Pancreas (tissue), 10 donors: ENCODE results near the gene UBE3D. TPM values are rescaled to one million over a fixed set of nuclear protein-coding genes. Genes with fewer than 3 reads are reported as not detected.

Source experiments
- ATAC-seq, 4 donors: fragments of 200-7000 bp; cut with Tn5 transposase; one replicate each; pipeline versions ENCODE4 v1.8.0 to v1.9.1; 2020; ENCODE audit warnings: mild to moderate bottlenecking in 4 of 4, moderate library complexity in 4 of 4
- DNase-seq, 6 donors: peaks; one replicate each; pipeline ENCODE4 v3.0.0-alpha.2; 2020
- FAIRE-seq: peaks from 2 replicates; lab custom pipeline; 2012; peaks lifted over from hg19 to GRCh38; lab: Jason Lieb, UNC
- H3K27ac ChIP-seq, 4 donors: fragments of 200-600 bp; sonication (generic); 1 replicate in 3 of 4; 2 replicates in 1 of 4; pipeline versions ENCODE4 v1.5.0 to v1.8.0; 2020
- H3K27me3 ChIP-seq, 4 donors: fragments of 200-600 bp; one replicate each; pipeline ENCODE4 v1.8.0; 2021
- H3K36me3 ChIP-seq, 3 donors: fragments of 200-600 bp; sonication (generic) in 1 of 3; one replicate each; pipeline versions ENCODE4 v1.5.0 to v1.8.0; 2020 to 2021
- H3K4me1 ChIP-seq, 3 donors: fragments of 200-600 bp; one replicate each; pipeline ENCODE4 v1.8.0; 2021
- H3K4me3 ChIP-seq, 4 donors: fragments of 200-600 bp; sonication (generic) in 2 of 4; one replicate each; pipeline versions ENCODE4 v1.5.0 to v1.8.0; 2020 to 2021
- H3K9me3 ChIP-seq, 4 donors: fragments of 200-600 bp; one replicate each; pipeline ENCODE4 v1.8.0; 2021
- CTCF ChIP-seq, 4 donors: fragments of 200-600 bp; sonication (generic) in 3 of 4; IDR thresholded peaks; one replicate each; pipeline versions ENCODE4 v1.5.0 to v1.8.0; 2021; ENCODE audit warnings: antibody characterized with exemption in 4 of 4
- WGBS, 2 donors: extraction: QIAGEN DNeasy Blood & Tissue Kit; methylation state at CpG; one replicate each; pipeline ENCODE4 v1.1.7; 2013; 5-methylcytosine and 5-hydroxymethylcytosine counted together
- intact Hi-C, 3 donors: fragments of 100-400 bp; cut with DNase I; formaldehyde crosslinking; loops; one replicate each; pipeline versions ENCODE4 v1.11.1 to v1.14.2; 2022
- polyA plus RNA-seq, 2 donors: library from polyadenylated mRNA; stranded (reverse); fragments of 200-250 nt; gene quantifications; one replicate each; pipeline ENCODE4 v1.2.3, GENCODE V29; 2013
- total RNA-seq, 6 donors: library from RNA; stranded (reverse); fragmentation: NEBNext Ultra II Directional in 4 of 6; extraction: Animal tissue kit (Norgen Biotek cat#: 25700) in 4 of 6; gene quantifications; one replicate each; pipeline versions ENCODE4 v1.2.1 to v1.2.4, GENCODE V29; 2021 to 2023
- donor health status: healthy with polysubstance abuse.
- donor health status: DM: no; HTN: no; CAD: no; lungs with moderate emphysema.
- donor health status: DM: no; HTN: no; CAD: no.
- donor health status: control.
- donor health status: control.
- donor health status: Bipolar disorder and iron deficiency.
- donor health status: DM: yes; HTN: yes; CAD: no.
- donor health status: DM: no; HTN: no; CAD: no.
- donor health status: DM: no; HTN: no; CAD: no.
- donor health status: DM: yes; HTN: yes; CAD: no.

Gene UBE3D
- total and polyA plus RNA-seq, 8 donors, result 3.2 to 6.9 (median 4.1) TPM

GRCh38 chr6:82909551-82909950 lies 156.1 kb downstream of the UBE3D start:
- H3K4me3 ChIP-seq, result no peak overlapping the region
- intact Hi-C loops, result no loop called here
- DNase-seq (no peak), ATAC-seq (no peak), FAIRE-seq (no peak)
- H3K9me3 ChIP-seq, result no peaks in the 10 kb centered on the region
- H3K4me1 ChIP-seq, result no peaks in the 10 kb centered on the region
- no peaks in the 10 kb centered on the region for H3K27me3 ChIP-seq
- no peak for TF ChIP-seq CTCF (IDR thresholded peaks at IDR 0.05)
- WGBS, 2 donors, result 84 to 91% methylated on average over 3 of the region's 3 CpGs
- H3K36me3 ChIP-seq, result no peaks in the 10 kb centered on the region
- no peak overlapping the region for H3K27ac ChIP-seq

GRCh38 chr6:82908661-82909060 lies 157.0 kb downstream of the UBE3D start:
- H3K4me3 ChIP-seq, result no peak overlapping the region
- H3K27me3 ChIP-seq, result no peaks in the 10 kb centered on the region
- TF ChIP-seq CTCF (IDR thresholded peaks at IDR 0.05), result no peak
- no peak for ATAC-seq
- no peak for FAIRE-seq
- H3K27ac ChIP-seq, result no peak overlapping the region
- no peaks in the 10 kb centered on the region for H3K4me1 ChIP-seq
- intact Hi-C loops, result no loop called here
- no peaks in the 10 kb centered on the region for H3K36me3 ChIP-seq
- H3K9me3 ChIP-seq, result no peaks in the 10 kb centered on the region
- no peak for DNase-seq
- WGBS, 2 donors, result 76 to 79% methylated on average over 2 of the region's 2 CpGs

- Histone ChIP-seq H3K36me3 (no peaks in the 10 kb centered on the region), H3K9me3 (no peaks in the 10 kb centered on the region), H3K27me3 (no peaks in the 10 kb centered on the region), H3K27ac (no peak overlapping the region), H3K4me3 (no peak overlapping the region), H3K4me1 (no peaks in the 10 kb centered on the region)
- FAIRE-seq, result no peak
- ATAC-seq, result no peak
- intact Hi-C loops, result no loop called here
- no peak for DNase-seq
- 55 to 76% methylated on average over 1 of the region's 1 CpG for WGBS, 2 donors
- no peak for TF ChIP-seq CTCF (IDR thresholded peaks at IDR 0.05)
Measured at GRCh38 chr6:82906951-82907350, 158.7 kb downstream of the UBE3D start.

- Histone ChIP-seq H3K9me3 (no peaks in the 10 kb centered on the region), H3K4me1 (no peaks in the 10 kb centered on the region), H3K4me3 (no peak overlapping the region), H3K27ac (no peak overlapping the region), H3K36me3 (no peaks in the 10 kb centered on the region), H3K27me3 (no peaks in the 10 kb centered on the region)
- no peak for TF ChIP-seq CTCF (IDR thresholded peaks at IDR 0.05)
- FAIRE-seq (no peak), ATAC-seq (no peak), DNase-seq (no peak)
- intact Hi-C loops, result no loop called here
Measured at GRCh38 chr6:82906489-82906888, 159.2 kb downstream of the UBE3D start.

- Histone ChIP-seq H3K27ac (no peak overlapping the region), H3K4me3 (no peak overlapping the region), H3K27me3 (no peaks in the 10 kb centered on the region), H3K36me3 (no peaks in the 10 kb centered on the region), H3K9me3 (no peaks in the 10 kb centered on the region), H3K4me1 (no peaks in the 10 kb centered on the region)
- FAIRE-seq (no peak), ATAC-seq (no peak), DNase-seq (no peak)
- intact Hi-C loops, result no loop called here
- TF ChIP-seq CTCF (IDR thresholded peaks at IDR 0.05), result no peak
- WGBS, 2 donors, result 70 to 79% methylated on average over 1 of the region's 1 CpG
Measured at GRCh38 chr6:82904860-82905259, 160.8 kb downstream of the UBE3D start.
